ENCODE results near the gene TNFRSF18. TPM values are rescaled to one million over a fixed set of nuclear protein-coding genes. Genes with fewer than 3 reads are reported as not detected.
A peak's percentile ranks its signal among the peaks of the same experiment; 100 is the strongest.

The TNFRSF18 gene
- total RNA-seq, 1 donor from 2014 or later = not detected

GRCh38 chr1:1156140-1157032 is 50.0 kb downstream of the TNFRSF18 start:
- H3K9me3 Mint-ChIP-seq (ENCODE audit: unreplicated experiment) = peaks cover 13% of the 10 kb centered on the region
- H3K27ac Mint-ChIP-seq (ENCODE audit: unreplicated experiment) = peak overlapping the region; percentile 84
- peaks cover 24% of the 10 kb centered on the region for H3K27me3 Mint-ChIP-seq (ENCODE audit: unreplicated experiment)
- no peak for TF ChIP-seq CTCF (IDR thresholded peaks at IDR 0.05; ENCODE audit: unreplicated experiment)
- no peak overlapping the region for H3K4me3 Mint-ChIP-seq (ENCODE audit: unreplicated experiment)
- no peak for DNase-seq (ENCODE audit: low spot score)
- H3K36me3 Mint-ChIP-seq (ENCODE audit: low read depth, unreplicated experiment) = peaks cover 14% of the 10 kb centered on the region
- no peaks in the 10 kb centered on the region for H3K4me1 Mint-ChIP-seq (ENCODE audit: unreplicated experiment)

- Mint-ChIP-seq H3K4me1 (ENCODE audit: unreplicated experiment) (no peaks in the 10 kb centered on the region), H3K9me3 (ENCODE audit: unreplicated experiment) (peaks cover 13% of the 10 kb centered on the region), H3K27ac (ENCODE audit: unreplicated experiment) (no peak overlapping the region), H3K4me3 (ENCODE audit: unreplicated experiment) (no peak overlapping the region), H3K36me3 (ENCODE audit: low read depth, unreplicated experiment) (peaks cover 14% of the 10 kb centered on the region), H3K27me3 (ENCODE audit: unreplicated experiment) (peaks cover 24% of the 10 kb centered on the region)
- no peak for DNase-seq (ENCODE audit: low spot score)
- TF ChIP-seq CTCF (IDR thresholded peaks at IDR 0.05; ENCODE audit: unreplicated experiment) = no peak
Measured at GRCh38 chr1:1155258-1155657, 51.1 kb downstream of the TNFRSF18 start.

GRCh38 chr1:1153874-1154273 is 52.5 kb downstream of the TNFRSF18 start:
- Mint-ChIP-seq H3K36me3 (ENCODE audit: low read depth, unreplicated experiment) (peaks cover 14% of the 10 kb centered on the region), H3K9me3 (ENCODE audit: unreplicated experiment) (peaks cover 13% of the 10 kb centered on the region), H3K4me1 (ENCODE audit: unreplicated experiment) (no peaks in the 10 kb centered on the region), H3K4me3 (ENCODE audit: unreplicated experiment) (peak overlapping the region; percentile 4), H3K27me3 (ENCODE audit: unreplicated experiment) (peaks cover 22% of the 10 kb centered on the region), H3K27ac (ENCODE audit: unreplicated experiment) (no peak overlapping the region)
- TF ChIP-seq CTCF (IDR thresholded peaks at IDR 0.05; ENCODE audit: unreplicated experiment) = no peak
- no peak for DNase-seq (ENCODE audit: low spot score)

Small RNA genes lying within 50 kb of the gene (microRNA-seq; reads per million reads assigned to microRNA genes)
- gene MIR200A (ENCODE audit: unreplicated experiment) (55.2 reads per million, percentile 78 among the genes with 10 or more reads in this experiment), gene MIR200B (ENCODE audit: unreplicated experiment) (396 reads per million, percentile 90 among the genes with 10 or more reads in this experiment), gene MIR429 (ENCODE audit: unreplicated experiment) (82.9 reads per million, percentile 81 among the genes with 10 or more reads in this experiment)

Other genes starting within 250 kb of the TNFRSF18 start
- 56.5 TPM for gene NOC2L, start 247.3 kb downstream of the TNFRSF18 start, total RNA-seq (ENCODE audit: unreplicated experiment)
- 18.7 TPM for gene KLHL17, start 246.0 kb downstream of the TNFRSF18 start, total RNA-seq (ENCODE audit: unreplicated experiment)
- not detected for gene PLEKHN1, start 240.1 kb downstream of the TNFRSF18 start, total RNA-seq (ENCODE audit: unreplicated experiment)
- not detected for gene PERM1, start 224.5 kb downstream of the TNFRSF18 start, total RNA-seq (ENCODE audit: unreplicated experiment)
- 144 TPM for gene HES4, start 206.5 kb downstream of the TNFRSF18 start, total RNA-seq (ENCODE audit: unreplicated experiment)
- gene ISG15, start 193.1 kb downstream of the TNFRSF18 start, total RNA-seq (ENCODE audit: unreplicated experiment) = 33.3 TPM
- 374 TPM for gene AGRN, start 186.5 kb downstream of the TNFRSF18 start, total RNA-seq (ENCODE audit: unreplicated experiment)
- not detected for gene RNF223, start 132.3 kb downstream of the TNFRSF18 start, total RNA-seq (ENCODE audit: unreplicated experiment)
- 16.6 TPM for gene C1orf159, start 90.5 kb downstream of the TNFRSF18 start, total RNA-seq (ENCODE audit: unreplicated experiment)
- gene TTLL10, start 32.7 kb downstream of the TNFRSF18 start, total RNA-seq (ENCODE audit: unreplicated experiment) = not detected
- gene TNFRSF4, start 7.6 kb upstream of the TNFRSF18 start, total RNA-seq (ENCODE audit: unreplicated experiment) = 0.80 TPM
- 130 TPM for gene SDF4, start 25.4 kb upstream of the TNFRSF18 start, total RNA-seq (ENCODE audit: unreplicated experiment)
- 43.2 TPM for gene B3GALT6, start 25.6 kb upstream of the TNFRSF18 start, total RNA-seq (ENCODE audit: unreplicated experiment)
- 0.69 TPM for gene C1QTNF12, start 40.1 kb upstream of the TNFRSF18 start, total RNA-seq (ENCODE audit: unreplicated experiment)
- 71.9 TPM for gene UBE2J2, start 67.3 kb upstream of the TNFRSF18 start, total RNA-seq (ENCODE audit: unreplicated experiment)
- gene SCNN1D, start 73.8 kb upstream of the TNFRSF18 start, total RNA-seq (ENCODE audit: unreplicated experiment) = 3.9 TPM
- 54.0 TPM for gene ACAP3, start 101.3 kb upstream of the TNFRSF18 start, total RNA-seq (ENCODE audit: unreplicated experiment)
- gene PUSL1, start 102.0 kb upstream of the TNFRSF18 start, total RNA-seq (ENCODE audit: unreplicated experiment) = 14.0 TPM
- 104 TPM for gene INTS11, start 118.1 kb upstream of the TNFRSF18 start, total RNA-seq (ENCODE audit: unreplicated experiment)
- gene CPTP, start 118.2 kb upstream of the TNFRSF18 start, total RNA-seq (ENCODE audit: unreplicated experiment) = 26.0 TPM
- 1.2 TPM for gene TAS1R3, start 124.7 kb upstream of the TNFRSF18 start, total RNA-seq (ENCODE audit: unreplicated experiment)
- 26.7 TPM for gene DVL1, start 142.8 kb upstream of the TNFRSF18 start, total RNA-seq (ENCODE audit: unreplicated experiment)
- 0.64 TPM for gene MXRA8, start 152.0 kb upstream of the TNFRSF18 start, total RNA-seq (ENCODE audit: unreplicated experiment)
- gene AURKAIP1, start 168.6 kb upstream of the TNFRSF18 start, total RNA-seq (ENCODE audit: unreplicated experiment) = 128 TPM
- gene CCNL2, start 192.7 kb upstream of the TNFRSF18 start, total RNA-seq (ENCODE audit: unreplicated experiment) = 266 TPM
- gene MRPL20, start 200.7 kb upstream of the TNFRSF18 start, total RNA-seq (ENCODE audit: unreplicated experiment) = 95.0 TPM
- gene ANKRD65, start 214.7 kb upstream of the TNFRSF18 start, total RNA-seq (ENCODE audit: unreplicated experiment) = 0.31 TPM
- gene VWA1, start 229.1 kb upstream of the TNFRSF18 start, total RNA-seq (ENCODE audit: unreplicated experiment) = 34.2 TPM
- gene ATAD3C, start 243.1 kb upstream of the TNFRSF18 start, total RNA-seq (ENCODE audit: unreplicated experiment) = 2.9 TPM

Data from endothelial cell (in vitro differentiated cells).